ENCODE data around the gene RAI2.

DNA sequence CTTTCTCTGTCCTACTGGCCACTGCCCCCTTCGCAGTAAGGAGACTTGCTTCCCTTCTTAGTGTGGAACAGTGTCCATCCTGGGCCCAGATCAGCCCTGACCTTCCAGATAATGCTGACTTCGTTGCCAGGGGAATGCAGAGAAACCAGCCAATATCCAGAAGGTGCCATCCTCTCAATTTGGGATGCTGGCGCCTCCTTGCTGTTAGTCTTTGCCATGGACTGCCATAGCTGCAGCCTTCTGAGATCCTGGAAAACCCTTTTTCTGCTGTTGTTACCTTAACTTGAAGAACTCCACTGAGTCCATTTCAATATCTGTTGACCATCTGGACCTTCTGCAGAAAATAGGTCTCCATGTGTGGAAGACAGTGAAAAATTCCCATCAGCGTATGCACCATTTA is 21.8 kb downstream of the RAI2 start:
- TF ChIP-seq FOXP2 (optimal IDR thresholded peaks at IDR 0.05; ENCODE audit: control extremely low read depth, extremely low read length, insufficient read depth) (no peak), EZH2 (IDR thresholded peaks at IDR 0.05) (no peak), POLR2AphosphoS5 (IDR thresholded peaks at IDR 0.05; ENCODE audit: borderline replicate concordance, low read depth, low read length) (no peak)
